Amygdala (tissue), 56 donors: ENCODE measurements around the gene WIPF3.

Experiments
- DNase-seq, 56 donors: peaks; one replicate each; lab custom pipeline; 2025; lab: John Stamatoyannopoulos, UW

WIPF3 gene

GRCh38 chr7:29806208-29806994, at the start of gene WIPF3:
Gene WIPF3 (plus strand): TSS chr7:29806508. CDS start chr7:29834725, 28,217 bp downstream.
- peak in 7 of 56 donors; percentile 3 to 35 (median 12) for DNase-seq

GRCh38 chr7:29763266-29763665, 43.0 kb upstream of the WIPF3 start:
- no peak for DNase-seq

GRCh38 chr7:29764227-29764626, 42.1 kb upstream of the WIPF3 start:
- DNase-seq = no peak

GRCh38 chr7:29765490-29765889, 40.8 kb upstream of the WIPF3 start:
- no peak for DNase-seq

GRCh38 chr7:29770371-29770770, 35.9 kb upstream of the WIPF3 start:
- DNase-seq = no peak

GRCh38 chr7:29771081-29771816, 35.1 kb upstream of the WIPF3 start:
- DNase-seq = no peak

- no peak for DNase-seq
Observed at GRCh38 chr7:29779017-29779416, 27.3 kb upstream of the WIPF3 start.

GRCh38 chr7:29780346-29780745, 26.0 kb upstream of the WIPF3 start:
- no peak for DNase-seq

GRCh38 chr7:29783671-29784070, 22.6 kb upstream of the WIPF3 start:
- DNase-seq = no peak

GRCh38 chr7:29793507-29793906, 12.8 kb upstream of the WIPF3 start:
- DNase-seq = no peak

- DNase-seq = no peak
Observed at GRCh38 chr7:29794959-29795629, 11.2 kb upstream of the WIPF3 start.

GRCh38 chr7:29795696-29796580, 10.4 kb upstream of the WIPF3 start:
- DNase-seq = no peak

GRCh38 chr7:29797112-29797944, 9.0 kb upstream of the WIPF3 start:
- DNase-seq = no peak

- DNase-seq = no peak
Observed at GRCh38 chr7:29798422-29798821, 7.9 kb upstream of the WIPF3 start.

- DNase-seq = no peak
Observed at GRCh38 chr7:29801929-29802328, 4.4 kb upstream of the WIPF3 start.

GRCh38 chr7:29805031-29805430, 1.3 kb upstream of the WIPF3 start:
- no peak for DNase-seq

GRCh38 chr7:29805886-29806207, 461 bp upstream of the WIPF3 start:
- DNase-seq = no peak

- DNase-seq = peak in 7 of 56 donors; percentile 1 to 30 (median 12)
Observed at GRCh38 chr7:29806995-29807841, 910 bp downstream of the WIPF3 start.
